Nephron progenitor cell (in vitro differentiated cells): Measurements from ENCODE around the gene ZG16B.

ENCODE experiments used
- DNase-seq: peaks from one replicate; pipeline ENCODE4 v3.0.0; 2021
- H3K27ac Mint-ChIP-seq: 2 replicates; pipeline ENCODE4 v1.8.0; 2021; ENCODE audit warnings: mild to moderate bottlenecking, moderate library complexity, mixed read lengths
- H3K27me3 Mint-ChIP-seq: 2 replicates; pipeline ENCODE4 v1.8.0; 2021; ENCODE audit warnings: mild to moderate bottlenecking, low read depth, mixed read lengths; ENCODE audit not compliant: poor library complexity
- H3K36me3 Mint-ChIP-seq: 2 replicates; pipeline ENCODE4 v1.8.0; 2021; ENCODE audit warnings: low read depth, mixed read lengths
- H3K4me1 Mint-ChIP-seq: 2 replicates; pipeline ENCODE4 v1.8.0; 2021; ENCODE audit warnings: mixed read lengths
- H3K4me3 Mint-ChIP-seq: 2 replicates; pipeline ENCODE4 v1.8.0; 2021; ENCODE audit warnings: mild to moderate bottlenecking, moderate library complexity, mixed read lengths
- H3K9me3 Mint-ChIP-seq: 2 replicates; pipeline ENCODE4 v1.8.0; 2021; ENCODE audit warnings: mild to moderate bottlenecking, moderate library complexity, mixed read lengths
- TF ChIP-seq, protein P1 (sequence below): fragments of 200-600 bp; sonication (generic); IDR thresholded peaks from 2 replicates; pipeline ENCODE4 v1.5.0; 2021; ENCODE audit warnings: antibody characterized with exemption

ZG16B gene

DNA sequence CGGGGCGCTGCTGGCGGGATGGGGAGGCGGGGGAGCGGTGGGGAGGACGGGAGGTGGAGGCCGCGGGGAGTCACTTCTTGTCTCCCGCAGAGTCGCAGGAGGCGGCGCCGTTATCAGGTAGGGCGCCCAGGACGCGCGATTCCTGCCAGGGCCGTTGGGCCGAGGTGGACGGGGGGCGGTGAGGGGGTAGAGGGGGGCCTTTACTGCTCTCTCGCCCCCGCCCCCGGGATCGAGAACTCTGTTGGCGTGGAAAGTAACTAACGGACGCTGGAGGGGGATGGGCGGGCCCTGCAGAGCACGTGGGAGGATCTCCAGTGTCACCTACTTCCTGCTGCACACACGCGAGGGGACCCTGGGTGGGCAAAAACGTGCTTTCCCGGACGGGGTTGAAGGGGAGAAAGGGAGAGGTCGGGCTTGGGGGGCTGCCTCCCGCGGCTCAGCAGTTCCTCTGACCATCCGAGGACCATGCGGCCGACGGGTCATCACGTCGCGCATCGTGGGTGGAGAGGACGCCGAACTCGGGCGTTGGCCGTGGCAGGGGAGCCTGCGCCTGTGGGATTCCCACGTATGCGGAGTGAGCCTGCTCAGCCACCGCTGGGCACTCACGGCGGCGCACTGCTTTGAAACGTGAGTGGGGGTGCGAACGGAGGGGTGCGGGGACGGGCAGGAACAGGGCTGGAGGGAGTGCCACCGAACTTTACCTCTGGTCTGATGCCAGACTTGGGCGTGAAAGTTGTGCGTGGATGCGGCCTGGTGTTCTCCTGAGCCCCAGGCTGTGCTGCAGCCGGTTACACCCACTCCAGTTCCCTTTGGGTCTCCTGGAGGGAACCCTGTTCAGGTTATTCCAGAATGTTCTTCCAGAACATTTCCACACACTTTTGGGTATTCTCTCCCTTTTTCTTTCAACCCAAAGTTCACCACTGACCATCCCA lies 12.5 kb upstream of the ZG16B start:
- Mint-ChIP-seq H3K27me3 (peaks cover 31% of the 10 kb centered on the region), H3K9me3 (no peaks in the 10 kb centered on the region), H3K4me1 (peaks cover 6% of the 10 kb centered on the region), H3K36me3 (no peaks in the 10 kb centered on the region), H3K4me3 (no peak overlapping the region), H3K27ac (no peak overlapping the region)
- no peak for DNase-seq
- TF ChIP-seq, protein P1, sequence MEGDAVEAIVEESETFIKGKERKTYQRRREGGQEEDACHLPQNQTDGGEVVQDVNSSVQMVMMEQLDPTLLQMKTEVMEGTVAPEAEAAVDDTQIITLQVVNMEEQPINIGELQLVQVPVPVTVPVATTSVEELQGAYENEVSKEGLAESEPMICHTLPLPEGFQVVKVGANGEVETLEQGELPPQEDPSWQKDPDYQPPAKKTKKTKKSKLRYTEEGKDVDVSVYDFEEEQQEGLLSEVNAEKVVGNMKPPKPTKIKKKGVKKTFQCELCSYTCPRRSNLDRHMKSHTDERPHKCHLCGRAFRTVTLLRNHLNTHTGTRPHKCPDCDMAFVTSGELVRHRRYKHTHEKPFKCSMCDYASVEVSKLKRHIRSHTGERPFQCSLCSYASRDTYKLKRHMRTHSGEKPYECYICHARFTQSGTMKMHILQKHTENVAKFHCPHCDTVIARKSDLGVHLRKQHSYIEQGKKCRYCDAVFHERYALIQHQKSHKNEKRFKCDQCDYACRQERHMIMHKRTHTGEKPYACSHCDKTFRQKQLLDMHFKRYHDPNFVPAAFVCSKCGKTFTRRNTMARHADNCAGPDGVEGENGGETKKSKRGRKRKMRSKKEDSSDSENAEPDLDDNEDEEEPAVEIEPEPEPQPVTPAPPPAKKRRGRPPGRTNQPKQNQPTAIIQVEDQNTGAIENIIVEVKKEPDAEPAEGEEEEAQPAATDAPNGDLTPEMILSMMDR: no peak

DNA sequence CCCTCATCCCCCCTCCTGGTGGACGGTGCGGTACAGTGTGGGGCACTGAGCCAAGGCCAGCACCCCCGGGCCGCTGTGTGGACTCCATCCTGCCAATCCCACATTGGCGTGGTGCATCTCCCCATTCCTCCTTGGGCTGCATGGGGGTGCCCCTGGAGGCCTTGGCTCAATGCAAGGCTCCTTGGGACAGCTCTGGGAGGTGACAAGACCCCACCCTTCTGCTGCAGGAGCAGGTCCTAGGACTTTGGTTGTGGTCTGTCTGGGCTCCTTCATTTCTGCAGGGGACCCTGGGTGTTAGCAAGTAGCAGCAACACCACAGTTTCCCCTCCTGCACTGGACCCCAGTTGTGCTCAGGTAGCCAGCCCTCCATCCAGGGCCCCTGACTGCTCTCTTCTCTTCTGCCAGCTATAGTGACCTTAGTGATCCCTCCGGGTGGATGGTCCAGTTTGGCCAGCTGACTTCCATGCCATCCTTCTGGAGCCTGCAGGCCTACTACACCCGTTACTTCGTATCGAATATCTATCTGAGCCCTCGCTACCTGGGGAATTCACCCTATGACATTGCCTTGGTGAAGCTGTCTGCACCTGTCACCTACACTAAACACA lies 11.7 kb upstream of the ZG16B start:
- DNase-seq: no peak
- Mint-ChIP-seq H3K9me3 (no peaks in the 10 kb centered on the region), H3K27me3 (peaks cover 32% of the 10 kb centered on the region), H3K4me3 (no peak overlapping the region), H3K27ac (no peak overlapping the region), H3K4me1 (peaks cover 6% of the 10 kb centered on the region), H3K36me3 (no peaks in the 10 kb centered on the region)
- TF ChIP-seq, protein P1: no peak

DNA sequence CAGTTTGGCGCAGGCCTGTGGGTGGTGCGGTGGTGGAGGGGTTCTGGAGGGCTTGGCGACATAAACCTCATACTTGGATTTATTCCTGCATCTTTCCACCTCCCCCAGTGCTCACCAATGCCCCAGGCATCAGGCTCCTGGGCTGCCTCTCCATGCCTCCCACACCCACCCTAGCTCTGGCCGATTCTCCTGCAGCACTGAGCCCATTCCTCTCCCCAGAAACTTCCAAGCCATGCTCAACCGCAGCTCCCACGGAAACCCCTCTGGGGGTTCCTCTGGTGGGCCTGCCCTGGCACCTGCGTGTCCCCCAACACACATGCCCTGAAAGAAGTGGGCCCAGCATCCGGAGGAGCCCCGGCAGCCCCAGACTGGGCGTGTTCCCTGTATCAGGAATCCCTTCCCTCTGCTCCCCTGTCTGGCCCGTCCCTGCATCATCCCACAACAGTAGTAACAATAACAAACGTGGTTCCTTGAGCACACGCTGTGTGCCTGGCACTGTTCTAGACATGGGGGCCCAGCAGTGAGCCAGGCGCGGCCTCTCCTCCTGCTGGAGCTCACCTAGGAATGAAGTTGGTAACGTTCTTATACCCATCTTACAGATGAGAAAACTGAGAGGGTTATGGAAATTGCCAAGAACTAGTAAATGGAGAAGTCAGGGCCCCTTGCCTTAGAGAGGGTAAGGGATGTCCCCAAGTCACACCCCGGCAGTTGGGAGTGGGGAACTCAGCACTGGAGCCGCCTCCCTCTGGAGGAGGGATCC lies 10.7 kb upstream of the ZG16B start:
- Mint-ChIP-seq H3K4me3 (no peak overlapping the region), H3K36me3 (no peaks in the 10 kb centered on the region), H3K27ac (no peak overlapping the region), H3K27me3 (peaks cover 28% of the 10 kb centered on the region), H3K4me1 (peaks cover 6% of the 10 kb centered on the region), H3K9me3 (no peaks in the 10 kb centered on the region)
- no peak for DNase-seq
- TF ChIP-seq, protein P1: no peak

DNA sequence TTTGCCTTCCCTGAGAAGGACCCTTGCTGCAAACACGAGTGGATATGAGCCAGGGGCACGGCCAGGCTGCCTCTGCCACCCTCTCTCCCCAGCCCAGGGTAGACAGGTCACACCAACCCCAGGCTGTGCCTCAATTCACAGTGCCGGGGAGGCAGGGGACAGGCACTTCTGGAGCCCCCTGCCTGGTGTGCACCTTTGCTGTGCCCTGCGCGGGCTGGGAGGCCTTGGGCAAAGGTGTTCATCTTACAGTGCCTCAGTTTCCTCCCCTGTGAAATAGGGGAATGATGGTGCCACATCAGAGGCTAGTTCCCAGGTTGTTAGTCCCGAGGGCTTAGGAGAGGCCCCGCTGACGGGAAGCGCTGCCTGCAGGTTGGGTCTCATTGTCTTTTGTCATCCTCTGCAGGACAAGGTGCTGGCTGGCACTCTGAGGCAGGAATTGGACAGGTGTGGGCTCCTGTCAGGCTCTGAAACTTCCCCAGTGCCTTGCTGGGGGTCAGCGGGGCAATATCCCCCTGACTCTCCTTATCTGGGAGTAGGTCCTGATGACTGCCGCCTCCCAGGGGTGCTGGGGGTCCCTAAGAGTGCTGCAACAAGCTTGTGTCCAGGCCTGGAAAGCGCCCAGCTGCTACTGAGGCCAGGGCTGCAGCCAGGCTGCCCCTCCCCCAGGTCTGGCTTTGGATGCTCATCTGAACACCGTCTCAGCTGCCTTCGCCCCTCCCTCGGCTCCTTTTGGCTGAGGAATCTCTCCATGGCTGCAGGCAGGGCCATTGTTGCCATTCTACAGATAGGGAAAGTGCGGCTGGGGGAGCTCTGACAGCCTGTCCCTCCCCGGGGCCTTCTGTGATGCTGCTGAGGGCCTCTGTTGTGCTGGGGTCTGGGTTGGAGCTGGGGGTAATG lies 9.9 kb upstream of the ZG16B start:
- no peaks in the 10 kb centered on the region for H3K9me3 Mint-ChIP-seq
- H3K4me3 Mint-ChIP-seq: no peak overlapping the region
- peaks cover 27% of the 10 kb centered on the region for H3K27me3 Mint-ChIP-seq
- peaks cover 6% of the 10 kb centered on the region for H3K4me1 Mint-ChIP-seq
- TF ChIP-seq, protein P1: no peak
- H3K36me3 Mint-ChIP-seq: no peaks in the 10 kb centered on the region
- H3K27ac Mint-ChIP-seq: no peak overlapping the region
- DNase-seq: no peak

DNA sequence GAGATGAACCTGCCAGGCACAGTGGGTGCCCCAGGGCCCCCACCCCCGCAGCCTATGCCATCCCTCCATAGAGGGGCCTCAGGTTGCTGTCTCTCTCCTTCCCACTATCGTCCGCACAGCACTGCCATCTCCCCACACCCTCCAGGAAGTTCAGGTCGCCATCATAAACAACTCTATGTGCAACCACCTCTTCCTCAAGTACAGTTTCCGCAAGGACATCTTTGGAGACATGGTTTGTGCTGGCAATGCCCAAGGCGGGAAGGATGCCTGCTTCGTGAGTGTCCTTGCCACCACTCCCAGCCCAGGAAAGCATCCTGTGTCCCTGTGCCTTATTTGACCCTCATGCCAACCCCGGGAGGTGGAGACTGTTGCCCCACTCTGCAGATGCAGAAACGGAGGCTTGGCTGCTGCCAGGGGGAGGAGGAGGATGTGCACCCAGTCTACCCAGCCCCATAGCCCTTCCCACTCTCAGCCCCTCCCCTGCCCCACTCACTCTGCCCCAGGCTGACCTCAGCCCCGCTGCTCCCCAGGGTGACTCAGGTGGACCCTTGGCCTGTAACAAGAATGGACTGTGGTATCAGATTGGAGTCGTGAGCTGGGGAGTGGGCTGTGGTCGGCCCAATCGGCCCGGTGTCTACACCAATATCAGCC lies 9.1 kb upstream of the ZG16B start:
- Mint-ChIP-seq H3K4me1 (no peaks in the 10 kb centered on the region), H3K9me3 (no peaks in the 10 kb centered on the region), H3K36me3 (no peaks in the 10 kb centered on the region), H3K27me3 (peaks cover 28% of the 10 kb centered on the region), H3K4me3 (no peak overlapping the region), H3K27ac (no peak overlapping the region)
- no peak for DNase-seq
- TF ChIP-seq, protein P1: no peak
